ENCODE measurements around the gene ZNF195. TPM values are rescaled to one million over a fixed set of nuclear protein-coding genes. Genes with fewer than 3 reads are reported as not detected.
"Not testable (repeated sequence)": the region's sequence is repeated elsewhere in the genome, so short reads cannot be mapped to it uniquely, and the experiment has no call there.

ZNF195 gene
- total RNA-seq, 4 donors from 2014 or later = 12.2 to 31.6 (median 18.5) TPM

- H3K4me3 ChIP-seq; DNase-seq (ENCODE audit: low spot score in 2 of 2): not testable (repeated sequence)
- WGBS, 2 donors = 96% methylated on average over 15 to 17 of the region's 18 CpGs
Measured at GRCh38 chr11:3402181-3402860, 23.4 kb upstream of the ZNF195 start.

GRCh38 chr11:3401052-3401451, 22.1 kb upstream of the ZNF195 start:
- WGBS, 2 donors = 80 to 84% methylated on average over 4 of the region's 4 CpGs
- H3K27ac ChIP-seq; H3K9me3 ChIP-seq; DNase-seq (ENCODE audit: low spot score in 2 of 2); H3K4me3 ChIP-seq; H3K4me1 ChIP-seq; H3K27me3 ChIP-seq; H3K36me3 ChIP-seq: not testable (repeated sequence)

More at GRCh38 chr11:3402181-3402860, 23.4 kb upstream of the ZNF195 start:
- H3K4me1 ChIP-seq, H3K27ac ChIP-seq, H3K36me3 ChIP-seq, H3K27me3 ChIP-seq, H3K9me3 ChIP-seq: not testable (repeated sequence)

GRCh38 chr11:3398509-3398908, 19.6 kb upstream of the ZNF195 start:
- DNase-seq (ENCODE audit: low spot score in 2 of 2); H3K4me3 ChIP-seq; H3K4me1 ChIP-seq; H3K27ac ChIP-seq; H3K27me3 ChIP-seq; H3K36me3 ChIP-seq; H3K9me3 ChIP-seq: not testable (repeated sequence)
- whole genome bisulfite sequencing, 2 donors = 55 to 63% methylated on average over 3 of the region's 3 CpGs

- not testable (repeated sequence) for H3K27me3 ChIP-seq; H3K36me3 ChIP-seq; H3K4me3 ChIP-seq; DNase-seq (ENCODE audit: low spot score in 2 of 2); H3K27ac ChIP-seq; H3K4me1 ChIP-seq; H3K9me3 ChIP-seq
- WGBS, 2 donors = 68 to 74% methylated on average over 3 to 4 of the region's 4 CpGs
Measured at GRCh38 chr11:3398106-3398505, 19.2 kb upstream of the ZNF195 start.

- not testable (repeated sequence) for H3K4me3 ChIP-seq; H3K4me1 ChIP-seq; H3K27ac ChIP-seq; H3K36me3 ChIP-seq; H3K27me3 ChIP-seq; DNase-seq (ENCODE audit: low spot score in 2 of 2); H3K9me3 ChIP-seq
- 88 to 92% methylated on average over 16 to 19 of the region's 23 CpGs for WGBS, 2 donors
Measured at GRCh38 chr11:3397210-3397609, 18.3 kb upstream of the ZNF195 start.

- not testable (repeated sequence) for H3K27me3 ChIP-seq; DNase-seq (ENCODE audit: low spot score in 2 of 2); H3K36me3 ChIP-seq; H3K9me3 ChIP-seq; H3K4me1 ChIP-seq; H3K27ac ChIP-seq; H3K4me3 ChIP-seq
- WGBS, 2 donors = 89 to 91% methylated on average over 5 of the region's 5 CpGs
Measured at GRCh38 chr11:3395468-3395867, 16.5 kb upstream of the ZNF195 start.

GRCh38 chr11:3394956-3395355, 16.0 kb upstream of the ZNF195 start:
- not testable (repeated sequence) for H3K27ac ChIP-seq; H3K36me3 ChIP-seq; H3K27me3 ChIP-seq; H3K4me3 ChIP-seq; DNase-seq (ENCODE audit: low spot score in 2 of 2); H3K9me3 ChIP-seq; H3K4me1 ChIP-seq
- 52 to 61% methylated on average over 10 of the region's 10 CpGs for WGBS, 2 donors

GRCh38 chr11:3393450-3393849, 14.5 kb upstream of the ZNF195 start:
- TF ChIP-seq EP300 (IDR thresholded peaks at IDR 0.05) = peak in 1 of 2 donors; percentile 21
- WGBS, 2 donors = 55 to 59% methylated on average over 13 of the region's 13 CpGs
- H3K27ac ChIP-seq = not testable (repeated sequence)

GRCh38 chr11:3382613-3383285, 3.8 kb upstream of the ZNF195 start:
- H3K27me3 ChIP-seq = no peaks in the 10 kb centered on the region
- H3K4me1 ChIP-seq = peaks cover 0 to 15% (median 2%) of the 10 kb centered on the region in 4 donors
- no peaks in the 10 kb centered on the region for H3K9me3 ChIP-seq
- TF ChIP-seq EP300 (IDR thresholded peaks at IDR 0.05) = no peak
- H3K4me3 ChIP-seq = no peak overlapping the region
- no peak for DNase-seq (ENCODE audit: low spot score in 2 of 2)
- no peak overlapping the region for H3K27ac ChIP-seq
- 80 to 83% methylated on average over 5 of the region's 5 CpGs for WGBS, 2 donors
- H3K36me3 ChIP-seq = peaks cover 0 to 17% (median 0%) of the 10 kb centered on the region in 3 donors

More at GRCh38 chr11:3393450-3393849, 14.5 kb upstream of the ZNF195 start:
- not testable (repeated sequence) for H3K4me3 ChIP-seq; H3K4me1 ChIP-seq; H3K27me3 ChIP-seq; H3K9me3 ChIP-seq; H3K36me3 ChIP-seq; DNase-seq (ENCODE audit: low spot score in 2 of 2)

- Histone ChIP-seq H3K4me1 (peaks cover 0 to 25% (median 2%) of the 10 kb centered on the region in 4 donors), H3K27ac (no peak overlapping the region), H3K36me3 (peaks cover 0 to 15% (median 0%) of the 10 kb centered on the region in 3 donors), H3K27me3 (no peaks in the 10 kb centered on the region), H3K9me3 (no peaks in the 10 kb centered on the region), H3K4me3 (no peak overlapping the region)
- DNase-seq (ENCODE audit: low spot score in 2 of 2) = no peak
- TF ChIP-seq POLR2A (IDR thresholded peaks at IDR 0.05) (no peak), CTCF (IDR thresholded peaks at IDR 0.05) (no peak), EP300 (IDR thresholded peaks at IDR 0.05) (no peak)
- whole genome bisulfite sequencing, 2 donors = 76 to 79% methylated on average over 5 of the region's 5 CpGs
Measured at GRCh38 chr11:3381794-3382193, 2.8 kb upstream of the ZNF195 start.

Measured in tibial nerve (tissue), 4 donors.